MM.1S (cell line): ENCODE measurements around the gene TRAFD1.

ENCODE experiments used
- DNase-seq: peaks from one replicate; pipeline ENCODE4 v3.0.0-alpha.2; 2015
- H2AFZ ChIP-seq: fragments of 300-600 bp; sonication (generic); 2 replicates; pipeline ENCODE4 v1.6.0; 2016; ENCODE audit warnings: antibody characterized with exemption, low read length
- H3F3A ChIP-seq: fragments of 300-600 bp; sonication (generic); 2 replicates; pipeline ENCODE4 v1.6.1; 2016; ENCODE audit warnings: mild to moderate bottlenecking, antibody characterized with exemption, low read length, moderate library complexity, mixed read lengths; ENCODE audit not compliant: insufficient read depth
- H3K27ac ChIP-seq: fragments of 300-600 bp; sonication (generic); 2 replicates; pipeline ENCODE4 v1.5.1; 2016; ENCODE audit warnings: mild to moderate bottlenecking, low read length
- H3K27me3 ChIP-seq: fragments of 300-600 bp; sonication (generic); replicated peaks from 2 replicates; pipeline ENCODE4 v1.6.0; 2016; ENCODE audit warnings: low read length; ENCODE audit not compliant: insufficient read depth
- H3K36me3 ChIP-seq: fragments of 300-600 bp; sonication (generic); replicated peaks from 2 replicates; pipeline ENCODE4 v1.6.1; 2016; ENCODE audit warnings: mild to moderate bottlenecking, low read length, mixed read lengths; ENCODE audit not compliant: insufficient read depth
- H3K4me1 ChIP-seq: fragments of 300-600 bp; sonication (generic); 2 replicates; pipeline ENCODE4 v1.6.1; 2016; ENCODE audit warnings: low read length, mixed read lengths
- H3K4me2 ChIP-seq: fragments of 300-600 bp; sonication (generic); 2 replicates; pipeline ENCODE4 v1.6.0; 2016; ENCODE audit warnings: low read depth, low read length
- H3K4me3 ChIP-seq: fragments of 300-600 bp; sonication (generic); 2 replicates; pipeline ENCODE4 v1.5.1; 2016; ENCODE audit warnings: low read length, mixed read lengths
- H3K79me2 ChIP-seq: fragments of 300-600 bp; sonication (generic); 2 replicates; pipeline ENCODE4 v1.6.1; 2016; ENCODE audit warnings: mixed run types, low read length, mixed read lengths
- H3K9ac ChIP-seq: fragments of 300-600 bp; sonication (generic); 2 replicates; pipeline ENCODE4 v1.6.1; 2016; ENCODE audit warnings: low read length, mixed read lengths
- H3K9me2 ChIP-seq: fragments of 300-600 bp; sonication (generic); replicated peaks from 2 replicates; pipeline ENCODE4 v1.6.1; 2016; ENCODE audit warnings: mild to moderate bottlenecking, low read length, mixed read lengths; ENCODE audit not compliant: insufficient read depth
- H3K9me3 ChIP-seq: fragments of 300-600 bp; sonication (generic); replicated peaks from 2 replicates; pipeline ENCODE4 v1.6.1; 2016; ENCODE audit warnings: mild to moderate bottlenecking, low read length, mixed read lengths; ENCODE audit not compliant: insufficient read depth
- H4K20me1 ChIP-seq: fragments of 300-600 bp; sonication (generic); 2 replicates; pipeline ENCODE4 v1.6.1; 2016; ENCODE audit warnings: mild to moderate bottlenecking, low read length, moderate library complexity, mixed read lengths; ENCODE audit not compliant: insufficient read depth
- CTCF ChIP-seq: fragments of 300-600 bp; sonication (generic); IDR thresholded peaks from 2 replicates; pipeline ENCODE4 v1.5.1; 2016; ENCODE audit warnings: antibody characterized with exemption, low read length, mixed read lengths
- EZH2 ChIP-seq: fragments of 300-600 bp; sonication (generic); optimal IDR thresholded peaks from 2 replicates; pipeline ENCODE3; 2017; ENCODE audit warnings: low read depth, mild to moderate bottlenecking, antibody characterized with exemption, low read length, mixed read lengths
- EZH2phosphoT487 ChIP-seq: fragments of 300-600 bp; sonication (generic); IDR thresholded peaks from 2 replicates; pipeline ENCODE4 v1.6.1; 2018; ENCODE audit warnings: antibody characterized with exemption, low read length

TRAFD1 gene

GRCh38 chr12:112148031-112148513 lies 22.7 kb downstream of the TRAFD1 start:
- H3F3A ChIP-seq: no peaks in the 10 kb centered on the region

GRCh38 chr12:112149596-112149995 lies 24.2 kb downstream of the TRAFD1 start:
- no peaks in the 10 kb centered on the region for H3K9me2 ChIP-seq
- TF ChIP-seq CTCF (no peak), EZH2phosphoT487 (no peak), EZH2 (no peak)
- H3K4me3 ChIP-seq: no peak overlapping the region
- no peak overlapping the region for H3K27ac ChIP-seq
- H3K36me3 ChIP-seq: no peaks in the 10 kb centered on the region
- H3K27me3 ChIP-seq: no peaks in the 10 kb centered on the region
- H2AFZ ChIP-seq: no peak overlapping the region
- no peak overlapping the region for H3K9ac ChIP-seq
- no peak overlapping the region for H3K4me2 ChIP-seq
- H3F3A ChIP-seq: no peaks in the 10 kb centered on the region
- H3K79me2 ChIP-seq: no peaks in the 10 kb centered on the region
- no peaks in the 10 kb centered on the region for H3K4me1 ChIP-seq
- no peaks in the 10 kb centered on the region for H4K20me1 ChIP-seq
- no peak for DNase-seq
- no peaks in the 10 kb centered on the region for H3K9me3 ChIP-seq

More at GRCh38 chr12:112148031-112148513, 22.7 kb downstream of the TRAFD1 start:
- Histone ChIP-seq H3K27ac (no peak overlapping the region), H3K9me2 (no peaks in the 10 kb centered on the region), H3K79me2 (no peaks in the 10 kb centered on the region), H3K9me3 (no peaks in the 10 kb centered on the region), H3K4me2 (no peak overlapping the region), H3K9ac (no peak overlapping the region), H3K27me3 (no peaks in the 10 kb centered on the region), H2AFZ (no peak overlapping the region), H3K4me3 (no peak overlapping the region), H3K4me1 (no peaks in the 10 kb centered on the region), H3K36me3 (no peaks in the 10 kb centered on the region), H4K20me1 (no peaks in the 10 kb centered on the region)
- TF ChIP-seq EZH2 (no peak), CTCF (no peak), EZH2phosphoT487 (no peak)
- DNase-seq: no peak

- H3K4me2 ChIP-seq: no peak overlapping the region
Observed at GRCh38 chr12:112151766-112152541, 26.6 kb downstream of the TRAFD1 start.

More at GRCh38 chr12:112151766-112152541, 26.6 kb downstream of the TRAFD1 start:
- H3K9me3 ChIP-seq: no peaks in the 10 kb centered on the region
- no peak overlapping the region for H3K4me3 ChIP-seq
- no peak for TF ChIP-seq EZH2
- H3K36me3 ChIP-seq: no peaks in the 10 kb centered on the region
- no peak overlapping the region for H3K9ac ChIP-seq
- no peaks in the 10 kb centered on the region for H3F3A ChIP-seq
- DNase-seq: no peak
- no peaks in the 10 kb centered on the region for H3K9me2 ChIP-seq
- H3K27me3 ChIP-seq: no peaks in the 10 kb centered on the region
- H3K4me1 ChIP-seq: no peaks in the 10 kb centered on the region
- H4K20me1 ChIP-seq: no peaks in the 10 kb centered on the region
- H2AFZ ChIP-seq: no peak overlapping the region
- no peaks in the 10 kb centered on the region for H3K79me2 ChIP-seq
- no peak overlapping the region for H3K27ac ChIP-seq
